Kidney (tissue), 14 donors: ENCODE measurements around the gene RBPMS2. TPM values are rescaled to one million over a fixed set of nuclear protein-coding genes. Genes with fewer than 3 reads are reported as not detected.

Experiments
- DNase-seq, 5 donors: peaks; one replicate each; pipeline ENCODE4 v3.0.0-alpha.2; 2013 to 2020
- FAIRE-seq: peaks from 2 replicates; lab custom pipeline; 2012; peaks lifted over from hg19 to GRCh38; lab: Jason Lieb, UNC
- H3K27ac ChIP-seq, 2 donors: one replicate each; pipeline ENCODE4 v1.7.0; 2013; ENCODE audit warnings: low read depth in 2 of 2, low read length in 2 of 2, inconsistent platforms in 1 of 2
- H3K27me3 ChIP-seq: one replicate; pipeline ENCODE4 v1.7.1; 2013; ENCODE audit warnings: low read length, inconsistent platforms; ENCODE audit not compliant: control insufficient read depth, insufficient read depth
- H3K36me3 ChIP-seq, 3 donors: one replicate each; pipeline versions ENCODE4 v1.7.0 to v1.7.1; 2013; ENCODE audit warnings: low read length in 3 of 3, control low read depth in 1 of 3, inconsistent platforms in 1 of 3; ENCODE audit not compliant: insufficient read depth in 3 of 3, control insufficient read depth in 2 of 3
- H3K4me1 ChIP-seq, 3 donors: one replicate each; pipeline versions ENCODE4 v1.7.0 to v1.7.1; 2013; ENCODE audit warnings: low read length in 3 of 3, inconsistent platforms in 1 of 3, low read depth in 1 of 3; ENCODE audit not compliant: control insufficient read depth in 2 of 3, insufficient read depth in 2 of 3
- H3K4me3 ChIP-seq, 3 donors: one replicate each; pipeline versions ENCODE4 v1.7.0 to v1.8.1; 2013; ENCODE audit warnings: low read length in 3 of 3, control low read depth in 1 of 3, inconsistent platforms in 1 of 3
- H3K9ac ChIP-seq, 3 donors: one replicate each; pipeline versions ENCODE4 v1.7.0 to v1.7.1; 2013; ENCODE audit warnings: low read length in 3 of 3, control low read depth in 1 of 3, inconsistent platforms in 1 of 3
- H3K9me3 ChIP-seq, 3 donors: one replicate each; pipeline versions ENCODE4 v1.7.0 to v1.7.1; 2013; ENCODE audit warnings: low read length in 3 of 3, control low read depth in 1 of 3, inconsistent platforms in 1 of 3; ENCODE audit not compliant: control insufficient read depth in 2 of 3, insufficient read depth in 1 of 3
- intact Hi-C: fragments of 100-400 bp; cut with DNase I; formaldehyde crosslinking; loops from one replicate; pipeline ENCODE4 v1.11.1; 2022
- polyA plus RNA-seq: library from polyadenylated mRNA; stranded (reverse); fragments of 350-450 nt; fragmentation: Illumina TruSeq; extraction: RNeasy Lipid Tissue Mini Kit (QIAGEN cat#74804); gene quantifications from one replicate; pipeline ENCODE4 v1.2.3, GENCODE V29; 2014; ENCODE audit warnings: low read depth, low replicate concordance; ENCODE audit not compliant: insufficient read depth
- total RNA-seq: library from RNA; stranded (reverse); fragmentation: NEBNext Ultra II Directional; extraction: Animal tissue kit (Norgen Biotek cat#: 25700); gene quantifications from one replicate; pipeline ENCODE4 v1.2.1, GENCODE V29; 2021
- TF ChIP-seq, protein P1 (sequence below): IDR thresholded peaks from 3 replicates; pipeline ENCODE4 v1.5.1; 2012; ENCODE audit warnings: mild to moderate bottlenecking, moderate library complexity, borderline replicate concordance; ENCODE audit not compliant: insufficient read depth; ENCODE audit errors: extremely low read depth
- donor health status: control.
- donor health status: control.
- donor health status: control.
- donor health status: control.
- donor health status: control.
- donor health status: DM: yes; HTN: yes; CAD: no.
- donor health status: Normal renal cell carcinoma (clear cell type).

Gene RBPMS2
- total and polyA plus RNA-seq, 2 donors from 2014 or later, result 8.2 to 24.2 TPM

DNA sequence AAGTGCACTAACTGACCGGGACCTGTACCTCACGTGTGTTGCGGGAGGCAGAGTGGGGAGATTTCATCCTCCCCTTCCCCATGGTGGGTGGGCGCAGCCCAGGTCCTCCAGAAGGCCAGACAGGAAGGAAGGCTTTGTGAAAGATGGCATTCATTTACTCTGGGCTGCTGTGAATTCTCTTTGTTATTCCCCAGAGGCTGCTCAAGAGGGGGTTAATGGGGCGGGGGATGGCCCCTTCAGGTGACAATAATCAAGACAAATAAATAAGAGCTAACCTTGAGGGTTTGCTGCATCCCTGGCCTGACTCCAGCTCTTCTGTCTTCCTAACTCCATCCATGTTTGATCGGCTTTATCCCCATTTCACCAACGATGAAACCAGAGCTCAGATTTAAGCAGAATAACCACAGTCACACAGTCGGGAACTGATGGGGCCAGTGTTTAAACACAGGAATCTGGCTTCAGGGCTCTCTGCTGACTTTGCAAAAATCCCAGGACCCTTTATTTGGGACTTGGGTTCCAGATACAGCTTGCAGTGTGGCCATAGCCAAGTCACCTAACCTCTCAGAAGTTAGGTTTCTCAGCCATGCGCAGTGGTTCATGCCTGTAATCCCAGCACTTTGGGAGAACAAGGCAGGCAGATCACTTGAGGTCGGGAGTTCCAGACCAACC is 33.5 kb upstream of the RBPMS2 start:
- H3K36me3 ChIP-seq, result no peaks in the 10 kb centered on the region
- FAIRE-seq (no peak), DNase-seq (no peak)
- H3K4me3 ChIP-seq, result no peak overlapping the region
- intact Hi-C loops, result loop anchor here (5.0 kb wide), 1 partner anchor 77 kb away; no protein-coding TSS in a partner anchor
- H3K4me1 ChIP-seq, result no peaks in the 10 kb centered on the region
- no peaks in the 10 kb centered on the region for H3K9me3 ChIP-seq
- TF ChIP-seq, protein P1, sequence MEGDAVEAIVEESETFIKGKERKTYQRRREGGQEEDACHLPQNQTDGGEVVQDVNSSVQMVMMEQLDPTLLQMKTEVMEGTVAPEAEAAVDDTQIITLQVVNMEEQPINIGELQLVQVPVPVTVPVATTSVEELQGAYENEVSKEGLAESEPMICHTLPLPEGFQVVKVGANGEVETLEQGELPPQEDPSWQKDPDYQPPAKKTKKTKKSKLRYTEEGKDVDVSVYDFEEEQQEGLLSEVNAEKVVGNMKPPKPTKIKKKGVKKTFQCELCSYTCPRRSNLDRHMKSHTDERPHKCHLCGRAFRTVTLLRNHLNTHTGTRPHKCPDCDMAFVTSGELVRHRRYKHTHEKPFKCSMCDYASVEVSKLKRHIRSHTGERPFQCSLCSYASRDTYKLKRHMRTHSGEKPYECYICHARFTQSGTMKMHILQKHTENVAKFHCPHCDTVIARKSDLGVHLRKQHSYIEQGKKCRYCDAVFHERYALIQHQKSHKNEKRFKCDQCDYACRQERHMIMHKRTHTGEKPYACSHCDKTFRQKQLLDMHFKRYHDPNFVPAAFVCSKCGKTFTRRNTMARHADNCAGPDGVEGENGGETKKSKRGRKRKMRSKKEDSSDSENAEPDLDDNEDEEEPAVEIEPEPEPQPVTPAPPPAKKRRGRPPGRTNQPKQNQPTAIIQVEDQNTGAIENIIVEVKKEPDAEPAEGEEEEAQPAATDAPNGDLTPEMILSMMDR, result no peak
- no peak overlapping the region for H3K27ac ChIP-seq
- H3K27me3 ChIP-seq, result no peaks in the 10 kb centered on the region
- no peak overlapping the region for H3K9ac ChIP-seq

DNA sequence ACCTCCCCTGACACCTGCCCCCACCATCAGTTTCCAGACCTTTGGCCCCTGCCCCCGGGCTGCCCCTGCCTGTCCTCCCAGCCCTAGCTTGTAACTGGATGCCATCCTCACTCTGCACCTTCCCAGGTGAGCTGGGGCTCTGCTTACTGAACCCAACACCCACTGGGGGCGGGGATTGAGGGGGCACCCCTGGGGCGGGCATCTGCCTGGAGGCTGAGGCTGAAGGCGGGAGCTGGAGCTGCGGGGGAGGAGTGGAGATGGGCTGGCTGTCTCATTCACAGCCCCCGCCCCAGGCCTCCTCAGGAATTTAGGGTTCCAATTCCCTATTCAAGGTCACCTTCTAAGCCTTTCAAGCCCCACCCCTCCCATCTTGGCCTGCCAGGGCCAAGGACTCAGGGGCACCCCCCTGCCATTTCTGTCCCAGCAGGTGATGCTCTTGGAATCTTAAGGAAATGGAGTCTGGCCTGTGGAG is 32.4 kb upstream of the RBPMS2 start:
- no peaks in the 10 kb centered on the region for H3K36me3 ChIP-seq
- DNase-seq (peak in 4 of 5 donors; percentile 56 to 83 (median 64)), FAIRE-seq (no peak)
- H3K4me3 ChIP-seq, result no peak overlapping the region
- no peak overlapping the region for H3K9ac ChIP-seq
- no peaks in the 10 kb centered on the region for H3K27me3 ChIP-seq
- intact Hi-C loops, result loop anchor here (5.0 kb wide), 1 partner anchor 75 kb away; no protein-coding TSS in a partner anchor
- H3K27ac ChIP-seq, result no peak overlapping the region
- no peaks in the 10 kb centered on the region for H3K4me1 ChIP-seq
- TF ChIP-seq, protein P1, result no peak
- H3K9me3 ChIP-seq, result no peaks in the 10 kb centered on the region

DNA sequence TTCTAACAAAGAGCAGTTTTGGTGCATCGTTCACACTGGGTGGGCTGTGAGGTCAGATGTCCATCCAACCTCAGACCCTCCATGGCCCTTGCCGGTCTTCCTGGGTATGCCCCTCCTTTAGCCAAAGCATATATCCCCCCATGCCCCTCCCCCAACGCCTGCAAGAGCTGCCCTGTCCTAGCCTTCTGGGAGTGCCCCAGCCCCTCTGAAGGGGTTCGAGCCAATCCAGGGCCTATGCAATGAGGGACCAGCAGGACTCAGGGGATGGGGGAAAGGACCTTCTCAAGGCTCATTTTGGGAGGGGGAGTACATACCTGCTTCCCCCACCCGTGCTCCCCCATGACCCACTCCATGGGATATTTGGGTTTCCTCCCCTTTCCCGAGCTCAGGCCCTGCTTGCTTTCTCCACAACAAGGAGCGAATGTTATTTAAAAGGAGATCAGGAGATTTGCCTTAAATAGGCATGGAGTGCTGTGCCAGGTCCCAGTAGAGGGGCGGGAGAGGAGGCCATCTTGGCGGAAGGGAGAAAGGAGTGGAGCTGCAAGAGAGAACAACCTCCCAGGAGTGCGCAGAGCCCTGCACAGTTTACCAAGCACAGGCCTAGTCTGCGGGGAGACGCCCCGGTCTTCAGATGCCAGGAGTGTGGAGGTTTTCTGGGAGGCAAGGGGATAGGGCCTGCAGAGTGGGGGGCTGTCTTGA is 31.8 kb upstream of the RBPMS2 start:
- TF ChIP-seq, protein P1, result no peak
- no peaks in the 10 kb centered on the region for H3K9me3 ChIP-seq
- intact Hi-C loops, result loop anchor here (5.0 kb wide), 1 partner anchor 75 kb away; no protein-coding TSS in a partner anchor
- H3K27ac ChIP-seq, result no peak overlapping the region
- no peak for FAIRE-seq
- DNase-seq, result peak in 3 of 5 donors; percentile 30 to 47 (median 30)
- no peaks in the 10 kb centered on the region for H3K27me3 ChIP-seq
- H3K9ac ChIP-seq, result no peak overlapping the region
- H3K4me3 ChIP-seq, result no peak overlapping the region
- no peaks in the 10 kb centered on the region for H3K4me1 ChIP-seq
- no peaks in the 10 kb centered on the region for H3K36me3 ChIP-seq
